Measurements from ENCODE around the gene HDAC8. TPM values are rescaled to one million over a fixed set of nuclear protein-coding genes. Genes with fewer than 3 reads are reported as not detected.

HDAC8 gene
- total RNA-seq, 1 experiment from 2014 or later: 26.7 TPM

GRCh38 chrX:72346302-72346949 lies 226.2 kb downstream of the HDAC8 start:
- no peaks in the 10 kb centered on the region for H3K9me3 Mint-ChIP-seq (ENCODE audit: unreplicated experiment)
- H3K27ac Mint-ChIP-seq (ENCODE audit: low read depth, unreplicated experiment): no peak overlapping the region
- intact Hi-C loops (cut with micrococcal nuclease): no loop called here
- H3K27me3 Mint-ChIP-seq (ENCODE audit: insufficient read depth, unreplicated experiment): peaks cover 75% of the 10 kb centered on the region
- BruUV-seq (replicated peaks): no TSS peak
- no peak overlapping the region for H3K4me3 Mint-ChIP-seq (ENCODE audit: unreplicated experiment)
- H3K4me1 Mint-ChIP-seq (ENCODE audit: insufficient read depth, unreplicated experiment): no peaks in the 10 kb centered on the region
- ChIA-PET CTCF (no interaction called here), POLR2A (no interaction called here)
- TF ChIP-seq CTCF (IDR thresholded peaks at IDR 0.05; ENCODE audit: unreplicated experiment): no peak
- no peak for DNase-seq (ENCODE audit: unreplicated experiment)
- H3K36me3 Mint-ChIP-seq (ENCODE audit: insufficient read depth, unreplicated experiment): peaks cover 6% of the 10 kb centered on the region

GRCh38 chrX:72340626-72341025 lies 232.0 kb downstream of the HDAC8 start:
- no peak overlapping the region for H3K4me3 Mint-ChIP-seq (ENCODE audit: unreplicated experiment)
- no peak for TF ChIP-seq CTCF (IDR thresholded peaks at IDR 0.05; ENCODE audit: unreplicated experiment)
- H3K27me3 Mint-ChIP-seq (ENCODE audit: insufficient read depth, unreplicated experiment): peaks cover 72% of the 10 kb centered on the region
- no peaks in the 10 kb centered on the region for H3K36me3 Mint-ChIP-seq (ENCODE audit: insufficient read depth, unreplicated experiment)
- no peak for DNase-seq (ENCODE audit: unreplicated experiment)
- CTCF ChIA-PET: no interaction called here
- POLR2A ChIA-PET: interaction anchor here (1.2 kb wide), 1 partner anchor 23 kb away, joined by 3 read pairs; no protein-coding TSS in a partner anchor
- BruUV-seq (replicated peaks): no TSS peak
- no peak overlapping the region for H3K27ac Mint-ChIP-seq (ENCODE audit: low read depth, unreplicated experiment)
- no peaks in the 10 kb centered on the region for H3K4me1 Mint-ChIP-seq (ENCODE audit: insufficient read depth, unreplicated experiment)
- intact Hi-C loops (cut with micrococcal nuclease): no loop called here
- no peaks in the 10 kb centered on the region for H3K9me3 Mint-ChIP-seq (ENCODE audit: unreplicated experiment)

- Mint-ChIP-seq H3K9me3 (ENCODE audit: unreplicated experiment) (no peaks in the 10 kb centered on the region), H3K4me3 (ENCODE audit: unreplicated experiment) (no peak overlapping the region), H3K27ac (ENCODE audit: low read depth, unreplicated experiment) (no peak overlapping the region), H3K27me3 (ENCODE audit: insufficient read depth, unreplicated experiment) (peaks cover 72% of the 10 kb centered on the region), H3K4me1 (ENCODE audit: insufficient read depth, unreplicated experiment) (no peaks in the 10 kb centered on the region), H3K36me3 (ENCODE audit: insufficient read depth, unreplicated experiment) (no peaks in the 10 kb centered on the region)
- POLR2A ChIA-PET: interaction anchor here (0.6 to 1.2 kb wide), 2 partner anchors 22 to 1356 kb away, joined by 3 to 4 read pairs; no protein-coding TSS in a partner anchor
- intact Hi-C loops (cut with micrococcal nuclease): no loop called here
- no peak for TF ChIP-seq CTCF (IDR thresholded peaks at IDR 0.05; ENCODE audit: unreplicated experiment)
- BruUV-seq (replicated peaks): no TSS peak
- no peak for DNase-seq (ENCODE audit: unreplicated experiment)
- CTCF ChIA-PET: no interaction called here
Observed at GRCh38 chrX:72340041-72340440, 232.6 kb downstream of the HDAC8 start.

- no peaks in the 10 kb centered on the region for H3K9me3 Mint-ChIP-seq (ENCODE audit: unreplicated experiment)
- POLR2A ChIA-PET: no interaction called here
Observed at GRCh38 chrX:72330131-72330530, 242.5 kb downstream of the HDAC8 start.

More at GRCh38 chrX:72330131-72330530, 242.5 kb downstream of the HDAC8 start:
- TF ChIP-seq CTCF (IDR thresholded peaks at IDR 0.05; ENCODE audit: unreplicated experiment): no peak
- H3K27ac Mint-ChIP-seq (ENCODE audit: low read depth, unreplicated experiment): no peak overlapping the region
- intact Hi-C loops (cut with micrococcal nuclease): no loop called here
- H3K4me3 Mint-ChIP-seq (ENCODE audit: unreplicated experiment): no peak overlapping the region
- H3K4me1 Mint-ChIP-seq (ENCODE audit: insufficient read depth, unreplicated experiment): no peaks in the 10 kb centered on the region
- no peak for DNase-seq (ENCODE audit: unreplicated experiment)
- BruUV-seq (replicated peaks): no TSS peak
- H3K36me3 Mint-ChIP-seq (ENCODE audit: insufficient read depth, unreplicated experiment): peaks cover 13% of the 10 kb centered on the region
- CTCF ChIA-PET: interaction anchor here (0.6 to 0.7 kb wide), 2 partner anchors 9 to 154 kb away, joined by 3 read pairs; no protein-coding TSS in a partner anchor
- H3K27me3 Mint-ChIP-seq (ENCODE audit: insufficient read depth, unreplicated experiment): peaks cover 62% of the 10 kb centered on the region
